ENCODE data around the gene ATL2. TPM values are rescaled to one million over a fixed set of nuclear protein-coding genes. Genes with fewer than 3 reads are reported as not detected.

The ATL2 gene
- total and polyA plus RNA-seq, 2 donors (not counting 3 experiments of a cell fraction or from before 2014, with no cell fraction given), result 23.9 to 45.5 TPM

DNA sequence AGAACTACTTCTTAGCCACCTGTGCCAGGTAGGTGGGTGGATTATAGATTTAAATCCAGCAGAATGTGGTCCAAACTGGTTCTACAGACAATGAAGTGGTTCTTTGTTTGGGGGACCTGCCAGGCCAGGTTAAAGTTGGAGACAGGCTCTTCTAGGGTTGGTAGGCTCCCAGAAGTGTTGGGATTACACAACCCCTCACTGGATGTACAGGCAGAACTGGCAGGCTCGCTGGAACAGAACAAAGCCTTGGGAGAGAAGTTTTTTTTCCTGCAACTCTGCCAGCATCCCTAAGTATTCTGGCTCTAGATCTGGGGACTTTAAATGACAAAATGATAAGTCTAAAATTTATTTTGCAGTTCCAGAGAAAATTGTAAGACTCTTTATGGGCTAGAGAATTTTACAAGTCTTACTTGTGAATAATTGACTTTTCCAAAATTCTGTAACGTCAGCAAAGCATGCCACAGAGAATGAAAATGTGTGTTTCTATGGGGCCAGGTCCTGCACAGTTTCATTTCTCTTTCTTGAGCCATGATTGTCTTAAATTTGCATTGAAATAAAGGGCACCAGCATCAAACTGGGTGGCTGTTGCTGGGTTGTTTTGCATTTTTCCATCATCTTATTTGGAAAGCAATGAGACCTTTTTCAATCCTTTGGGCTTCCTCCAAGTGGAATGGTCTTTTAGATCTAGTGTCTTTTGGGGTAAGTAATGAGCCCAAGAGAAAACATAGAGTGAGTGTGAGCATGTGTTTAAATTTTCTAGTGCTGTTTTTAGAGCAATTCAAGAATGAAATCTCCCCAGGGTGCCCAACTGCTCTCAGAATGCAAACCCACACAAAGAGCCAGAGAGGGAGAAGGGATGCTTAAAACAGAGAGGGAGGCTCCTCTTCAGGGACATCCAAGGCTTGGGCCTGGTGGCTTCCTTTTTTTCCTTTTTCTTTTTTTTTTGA lies 32.4 kb upstream of the ATL2 start:
- POLR2A ChIA-PET, result no interaction called here
- H3K9me1 ChIP-seq (replicated peaks; ENCODE audit: control insufficient read depth, extremely low read depth, insufficient read depth, low read length), result no peaks in the 10 kb centered on the region
- FAIRE-seq, result no peak
- no peak overlapping the region for H2AFZ ChIP-seq (ENCODE audit: low read depth, low read length)
- no peaks in the 10 kb centered on the region for H3K36me3 ChIP-seq (ENCODE audit: control insufficient read depth in 2 of 2, extremely low read depth in 1 of 2, insufficient read depth in 2 of 2, low read length in 2 of 2)
- intact Hi-C loops (cut with micrococcal nuclease), result no loop called here
- dilution Hi-C loops (cut with MboI; ENCODE audit: extremely low pct_ligation_motif_present, low sequenced_read_pairs), result no loop called here
- CTCF ChIA-PET, result no interaction called here
- DNase-seq (ENCODE audit: low read depth, low spot score), result no peak
- no peaks in the 10 kb centered on the region for H4K20me1 ChIP-seq (replicated peaks; ENCODE audit: control insufficient read depth, extremely low read depth, insufficient read depth, low read length)
- no peak overlapping the region for H3K27ac ChIP-seq (ENCODE audit: insufficient read depth, low read depth, low read length)
- H3K79me2 ChIP-seq (ENCODE audit: control insufficient read depth, insufficient read depth, low read length), result no peaks in the 10 kb centered on the region
- TF ChIP-seq EZH2 (IDR thresholded peaks at IDR 0.05; ENCODE audit: borderline replicate concordance, low read depth, low read length, severe bottlenecking) (no peak), GATA2 (IDR thresholded peaks at IDR 0.05; ENCODE audit: insufficient read depth, insufficient read length, low read depth, low read length) (no peak), POLR2A (IDR thresholded peaks at IDR 0.05; ENCODE audit: low read depth, low read length) (no peak)
- no peak overlapping the region for H3K4me2 ChIP-seq (ENCODE audit: insufficient read depth, low read length)
- no peaks in the 10 kb centered on the region for H3K4me1 ChIP-seq (ENCODE audit: control insufficient read depth, extremely low read depth, insufficient read depth, low read length)
- BruUV-seq (replicated peaks), result no TSS peak
- no peaks in the 10 kb centered on the region for H3K9me3 ChIP-seq (replicated peaks; ENCODE audit: control insufficient read depth, insufficient read depth, low read length)
- H3K9ac ChIP-seq (replicated peaks; ENCODE audit: extremely low read depth, insufficient read depth, low read length), result no peak overlapping the region
- H3K27me3 ChIP-seq (ENCODE audit: control insufficient read depth in 2 of 2, insufficient read depth in 2 of 2, low read length in 2 of 2), result no peaks in the 10 kb centered on the region
- H3K4me3 ChIP-seq (replicated peaks in 1 of 3; ENCODE audit: insufficient read depth in 1 of 3, low read depth in 1 of 3, low read length in 3 of 3), result no peak overlapping the region

DNA sequence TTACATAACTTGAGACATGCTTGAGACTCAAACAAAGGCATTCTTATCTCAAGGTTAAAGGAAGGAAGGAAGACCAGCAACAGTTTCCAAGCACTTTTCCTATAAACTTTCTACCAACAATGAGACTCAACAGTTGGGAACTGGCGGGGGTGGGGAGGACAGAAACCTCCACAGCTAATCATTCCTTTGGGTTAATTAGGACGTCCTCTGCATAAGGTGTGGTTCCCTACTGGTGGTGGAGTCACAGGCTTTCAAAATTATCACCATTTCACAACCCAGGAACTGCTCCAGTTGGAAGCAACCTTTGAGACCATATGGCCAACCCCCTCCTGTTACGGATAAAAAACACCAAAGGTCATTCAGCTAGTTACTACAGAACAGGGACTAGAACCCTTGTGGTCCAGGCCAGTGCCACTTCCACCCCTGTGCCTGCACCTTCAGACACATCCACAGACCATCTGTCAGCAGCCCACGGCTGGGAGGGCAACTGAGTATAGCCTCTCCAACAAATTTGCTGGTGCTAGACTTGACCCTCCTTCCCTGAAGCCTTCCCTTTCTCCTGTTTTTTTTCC lies 30.1 kb upstream of the ATL2 start:
- no peaks in the 10 kb centered on the region for H4K20me1 ChIP-seq (replicated peaks; ENCODE audit: control insufficient read depth, extremely low read depth, insufficient read depth, low read length)
- no peak overlapping the region for H3K9ac ChIP-seq (replicated peaks; ENCODE audit: extremely low read depth, insufficient read depth, low read length)
- H3K4me1 ChIP-seq (ENCODE audit: control insufficient read depth, extremely low read depth, insufficient read depth, low read length), result no peaks in the 10 kb centered on the region
- no peak overlapping the region for H3K27ac ChIP-seq (ENCODE audit: insufficient read depth, low read depth, low read length)
- TF ChIP-seq JUN (IDR thresholded peaks at IDR 0.05; ENCODE audit: borderline replicate concordance, insufficient read depth, insufficient read length, low read depth) (no peak), GATA2 (IDR thresholded peaks at IDR 0.05; ENCODE audit: insufficient read depth, insufficient read length, low read depth, low read length) (no peak), EZH2 (IDR thresholded peaks at IDR 0.05; ENCODE audit: borderline replicate concordance, low read depth, low read length, severe bottlenecking) (no peak), POLR2AphosphoS5 (IDR thresholded peaks at IDR 0.05; ENCODE audit: insufficient read depth, low read depth, low read length) (no peak), MYC (IDR thresholded peaks at IDR 0.05; ENCODE audit: low read depth, low read length) (no peak), POLR2A (IDR thresholded peaks at IDR 0.05; ENCODE audit: low read depth, low read length) (no peak), FOS (IDR thresholded peaks at IDR 0.05; ENCODE audit: borderline replicate concordance, insufficient read depth, low read length) (no peak)
- TF ChIP-seq, protein P1, sequence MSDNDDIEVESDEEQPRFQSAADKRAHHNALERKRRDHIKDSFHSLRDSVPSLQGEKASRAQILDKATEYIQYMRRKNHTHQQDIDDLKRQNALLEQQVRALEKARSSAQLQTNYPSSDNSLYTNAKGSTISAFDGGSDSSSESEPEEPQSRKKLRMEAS (IDR thresholded peaks at IDR 0.05; ENCODE audit: insufficient read depth, insufficient read length), result no peak
- TF ChIP-seq, protein P2, sequence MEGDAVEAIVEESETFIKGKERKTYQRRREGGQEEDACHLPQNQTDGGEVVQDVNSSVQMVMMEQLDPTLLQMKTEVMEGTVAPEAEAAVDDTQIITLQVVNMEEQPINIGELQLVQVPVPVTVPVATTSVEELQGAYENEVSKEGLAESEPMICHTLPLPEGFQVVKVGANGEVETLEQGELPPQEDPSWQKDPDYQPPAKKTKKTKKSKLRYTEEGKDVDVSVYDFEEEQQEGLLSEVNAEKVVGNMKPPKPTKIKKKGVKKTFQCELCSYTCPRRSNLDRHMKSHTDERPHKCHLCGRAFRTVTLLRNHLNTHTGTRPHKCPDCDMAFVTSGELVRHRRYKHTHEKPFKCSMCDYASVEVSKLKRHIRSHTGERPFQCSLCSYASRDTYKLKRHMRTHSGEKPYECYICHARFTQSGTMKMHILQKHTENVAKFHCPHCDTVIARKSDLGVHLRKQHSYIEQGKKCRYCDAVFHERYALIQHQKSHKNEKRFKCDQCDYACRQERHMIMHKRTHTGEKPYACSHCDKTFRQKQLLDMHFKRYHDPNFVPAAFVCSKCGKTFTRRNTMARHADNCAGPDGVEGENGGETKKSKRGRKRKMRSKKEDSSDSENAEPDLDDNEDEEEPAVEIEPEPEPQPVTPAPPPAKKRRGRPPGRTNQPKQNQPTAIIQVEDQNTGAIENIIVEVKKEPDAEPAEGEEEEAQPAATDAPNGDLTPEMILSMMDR (IDR thresholded peaks at IDR 0.05; ENCODE audit: extremely low read depth in 1 of 2, insufficient read depth in 1 of 2, low read depth in 1 of 2, low read length in 2 of 2), result no peak
- BruUV-seq (replicated peaks), result no TSS peak
- intact Hi-C loops (cut with micrococcal nuclease) (no loop called here), dilution Hi-C loops (cut with MboI; ENCODE audit: extremely low pct_ligation_motif_present, low sequenced_read_pairs) (no loop called here)
- no peak overlapping the region for H3K4me2 ChIP-seq (ENCODE audit: insufficient read depth, low read length)
- no peaks in the 10 kb centered on the region for H3K79me2 ChIP-seq (ENCODE audit: control insufficient read depth, insufficient read depth, low read length)
- no peak for DNase-seq (ENCODE audit: low read depth, low spot score)
- H3K9me1 ChIP-seq (replicated peaks; ENCODE audit: control insufficient read depth, extremely low read depth, insufficient read depth, low read length), result no peaks in the 10 kb centered on the region
- H2AFZ ChIP-seq (ENCODE audit: low read depth, low read length), result no peak overlapping the region
- ChIA-PET CTCF (interaction anchor here (1.9 kb wide), 1 partner anchor 9 kb away, joined by 4 read pairs; no protein-coding TSS in a partner anchor), POLR2A (no interaction called here)
- no peak for FAIRE-seq
- no peaks in the 10 kb centered on the region for H3K36me3 ChIP-seq (ENCODE audit: control insufficient read depth in 2 of 2, extremely low read depth in 1 of 2, insufficient read depth in 2 of 2, low read length in 2 of 2)
- no peak overlapping the region for H3K4me3 ChIP-seq (replicated peaks in 1 of 3; ENCODE audit: insufficient read depth in 1 of 3, low read depth in 1 of 3, low read length in 3 of 3)
- no peaks in the 10 kb centered on the region for H3K27me3 ChIP-seq (ENCODE audit: control insufficient read depth in 2 of 2, insufficient read depth in 2 of 2, low read length in 2 of 2)
- H3K9me3 ChIP-seq (replicated peaks; ENCODE audit: control insufficient read depth, insufficient read depth, low read length), result no peaks in the 10 kb centered on the region
